ENCODE measurements around the gene BRD4. TPM values are rescaled to one million over a fixed set of nuclear protein-coding genes. Genes with fewer than 3 reads are reported as not detected.

The BRD4 gene
- polyA plus RNA-seq, 2 of the 4 experiments (the other 2 are of a cell fraction): 8.3 to 22.5 TPM

DNA sequence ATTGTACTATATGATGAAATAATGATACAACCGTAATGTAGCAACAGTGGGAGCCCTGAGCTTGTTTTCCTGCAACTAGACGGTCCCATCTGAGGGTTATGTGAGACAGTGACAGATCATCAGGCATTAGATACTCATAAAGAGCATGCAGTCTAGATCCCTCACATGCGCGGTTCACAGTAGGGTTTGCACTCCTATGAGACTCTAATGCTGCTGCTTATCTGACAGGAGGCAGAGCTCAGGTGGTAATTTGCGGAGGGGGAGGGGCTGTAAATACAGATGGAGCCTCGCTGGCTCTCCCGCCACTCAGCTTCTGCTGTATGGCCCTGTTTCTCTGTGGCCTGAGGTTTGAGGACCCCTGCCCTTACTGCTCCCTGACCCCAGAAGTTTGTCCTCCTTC is 113.8 kb downstream of the BRD4 start (continued):
- TF ChIP-seq JUN (IDR thresholded peaks at IDR 0.05) (no peak), BCL3 (IDR thresholded peaks at IDR 0.05) (no peak)

- H3K9me3 ChIP-seq: no peaks in the 10 kb centered on the region
- 51% methylated on average over 7 of the region's 7 CpGs for WGBS (ENCODE audit: missing lambda C conversion rate)
- ATAC-seq: no peak
- H3K4me3 ChIP-seq: no peak overlapping the region
- no peak for TF ChIP-seq CBX8 (IDR thresholded peaks at IDR 0.05)
- TF ChIP-seq ELK1 (IDR thresholded peaks at IDR 0.05; ENCODE audit: low read depth, low read length): no peak
- TF ChIP-seq HOXB5 (CRISPR knock-in tag; IDR thresholded peaks at IDR 0.05): no peak
- no peak for TF ChIP-seq CTCF (IDR thresholded peaks at IDR 0.05)
- TF ChIP-seq EHF (CRISPR knock-in tag; IDR thresholded peaks at IDR 0.05): no peak
- no peak for TF ChIP-seq HOXA7 (CRISPR knock-in tag; IDR thresholded peaks at IDR 0.05)
- no peak for TF ChIP-seq KDM1A (IDR thresholded peaks at IDR 0.05; ENCODE audit: low read depth)
- TF ChIP-seq PHF8 (IDR thresholded peaks at IDR 0.05; ENCODE audit: borderline replicate concordance, low read depth): no peak
- TF ChIP-seq FOXS1 (CRISPR knock-in tag; IDR thresholded peaks at IDR 0.05): no peak
- TF ChIP-seq CHD2 (IDR thresholded peaks at IDR 0.05; ENCODE audit: low read length, partially characterized antibody): no peak
- TF ChIP-seq KDM5A (IDR thresholded peaks at IDR 0.05): no peak
- no peak for TF ChIP-seq POLR2A (IDR thresholded peaks at IDR 0.05; ENCODE audit: low read length)
- TF ChIP-seq MAX (IDR thresholded peaks at IDR 0.05): no peak
- no peak for TF ChIP-seq RNF2 (IDR thresholded peaks at IDR 0.05; ENCODE audit: borderline replicate concordance, low read depth)
- TF ChIP-seq HDAC2 (IDR thresholded peaks at IDR 0.05): no peak
- no peak for TF ChIP-seq RFX5 (IDR thresholded peaks at IDR 0.05)
- no peak for TF ChIP-seq MAZ (IDR thresholded peaks at IDR 0.05; ENCODE audit: borderline replicate concordance, low read depth, low read length)
- TF ChIP-seq ZSCAN20 (CRISPR knock-in tag; IDR thresholded peaks at IDR 0.05): no peak
- no peak for TF ChIP-seq TP53 (CRISPR knock-in tag; IDR thresholded peaks at IDR 0.05)
- POLR2A ChIA-PET: no interaction called here
- CTCF ChIA-PET: interaction anchor here (0.5 to 2.1 kb wide), 3 partner anchors 20 to 48 kb away, joined by 3 to 10 read pairs (median 3); no protein-coding TSS in a partner anchor
- H3K27ac ChIP-seq: no peak overlapping the region
- H3K4me2 ChIP-seq: no peak overlapping the region
- no peak for DNase-seq (ENCODE audit: low read depth in 1 of 2, low spot score in 1 of 2)
- peaks cover 7% of the 10 kb centered on the region; the same call in 2 of the 3 replicates for H3K4me1 ChIP-seq
- no peak for FAIRE-seq
Measured at GRCh38 chr19:15216363-15216762, 116.0 kb downstream of the BRD4 start.

DNA sequence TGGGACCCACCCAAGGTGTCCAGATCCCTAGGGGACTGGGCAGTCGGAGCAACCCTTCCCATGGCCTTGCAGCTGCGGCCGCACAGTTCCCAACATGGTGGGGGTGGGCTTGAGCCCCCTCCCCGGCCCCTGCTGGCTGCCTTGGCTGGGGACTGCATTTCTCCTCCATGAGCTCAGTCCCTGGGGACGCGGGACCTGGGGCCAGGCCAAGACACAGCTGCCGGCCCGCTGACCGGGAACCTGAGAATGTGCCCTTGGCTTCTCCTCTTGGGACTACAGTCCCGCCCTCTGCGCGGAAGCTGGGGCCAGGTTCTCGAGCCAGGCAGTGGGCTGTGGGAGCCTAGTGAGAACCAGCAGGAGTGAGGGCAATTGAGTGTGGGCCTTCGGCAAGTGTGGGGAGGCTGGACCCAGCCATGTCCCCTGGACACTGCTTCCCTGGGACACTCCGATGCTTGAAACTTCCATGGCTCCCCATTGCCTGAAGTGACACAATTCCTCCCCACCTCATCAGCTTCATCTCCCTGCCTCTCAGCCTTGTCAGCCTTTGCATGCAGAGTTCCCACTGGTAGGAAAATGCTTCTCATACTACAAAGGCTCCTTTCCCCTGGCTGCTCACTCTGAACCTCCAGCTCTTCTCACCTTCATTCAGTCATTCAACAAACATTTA is 118.5 kb downstream of the BRD4 start:
- ChIA-PET POLR2A (no interaction called here), CTCF (interaction anchor here (1.0 to 1.1 kb wide), 2 partner anchors 38 to 428 kb away, joined by 3 read pairs; no protein-coding TSS in a partner anchor)
- FAIRE-seq (no peak), DNase-seq (ENCODE audit: low read depth in 1 of 2, low spot score in 1 of 2) (no peak), ATAC-seq (no peak)
- no peaks in the 10 kb centered on the region for H3K9me3 ChIP-seq
- peaks cover 29% of the 10 kb centered on the region for H3K4me1 ChIP-seq
- no peak overlapping the region for H3K4me3 ChIP-seq
- WGBS (ENCODE audit: missing lambda C conversion rate): 100% methylated on average over 1 of the region's 15 CpGs
- no peak for TF ChIP-seq ESRRA (IDR thresholded peaks at IDR 0.05; ENCODE audit: borderline replicate concordance, low read length)
- no peak for TF ChIP-seq PHF8 (IDR thresholded peaks at IDR 0.05; ENCODE audit: borderline replicate concordance, low read depth)
- TF ChIP-seq MAZ (IDR thresholded peaks at IDR 0.05; ENCODE audit: borderline replicate concordance, low read depth, low read length): no peak
- TF ChIP-seq EHMT2 (IDR thresholded peaks at IDR 0.05; ENCODE audit: low read depth): no peak
- TF ChIP-seq ZC3H11A (IDR thresholded peaks at IDR 0.05): no peak
- no peak for TF ChIP-seq TP53 (CRISPR knock-in tag; IDR thresholded peaks at IDR 0.05)
- no peak for TF ChIP-seq MYC (IDR thresholded peaks at IDR 0.05; ENCODE audit: borderline replicate concordance, low read length)
- no peak overlapping the region for H3K4me2 ChIP-seq
- H3K27ac ChIP-seq: peak overlapping the region in 1 of 2 experiments; percentile 41; a peak in 1 of 6 replicates

Measured in A549 (cell line).